ENCODE measurements around the gene SEPTIN2. TPM values are rescaled to one million over a fixed set of nuclear protein-coding genes. Genes with fewer than 3 reads are reported as not detected.

Gene SEPTIN2
- total RNA-seq, 2 donors from 2014 or later = 226 to 271 TPM

GRCh38 chr2:241308267-241308666 is 7.5 kb upstream of the SEPTIN2 start:
- ATAC-seq (no peak), DNase-seq (no peak)
- H3K9me3 ChIP-seq = no peaks in the 10 kb centered on the region
- H3K27me3 ChIP-seq = no peaks in the 10 kb centered on the region
- TF ChIP-seq CTCF (IDR thresholded peaks at IDR 0.05) (no peak), POLR2A (IDR thresholded peaks at IDR 0.05) (no peak)
- H3K27ac ChIP-seq = peak overlapping the region in 1 of 4 donors; percentile 57
- peaks cover 55% of the 10 kb centered on the region for H3K4me1 ChIP-seq
- H3K36me3 ChIP-seq (replicated peaks in 1 of 2; ENCODE audit: insufficient read depth in 1 of 2, low read depth in 2 of 2) = no peaks in the 10 kb centered on the region
- no peak overlapping the region for H3K4me3 ChIP-seq
- intact Hi-C loops (cut with DNase I) = no loop called here
- WGBS, 2 donors = 69 to 78% methylated on average over 5 of the region's 5 CpGs

DNA sequence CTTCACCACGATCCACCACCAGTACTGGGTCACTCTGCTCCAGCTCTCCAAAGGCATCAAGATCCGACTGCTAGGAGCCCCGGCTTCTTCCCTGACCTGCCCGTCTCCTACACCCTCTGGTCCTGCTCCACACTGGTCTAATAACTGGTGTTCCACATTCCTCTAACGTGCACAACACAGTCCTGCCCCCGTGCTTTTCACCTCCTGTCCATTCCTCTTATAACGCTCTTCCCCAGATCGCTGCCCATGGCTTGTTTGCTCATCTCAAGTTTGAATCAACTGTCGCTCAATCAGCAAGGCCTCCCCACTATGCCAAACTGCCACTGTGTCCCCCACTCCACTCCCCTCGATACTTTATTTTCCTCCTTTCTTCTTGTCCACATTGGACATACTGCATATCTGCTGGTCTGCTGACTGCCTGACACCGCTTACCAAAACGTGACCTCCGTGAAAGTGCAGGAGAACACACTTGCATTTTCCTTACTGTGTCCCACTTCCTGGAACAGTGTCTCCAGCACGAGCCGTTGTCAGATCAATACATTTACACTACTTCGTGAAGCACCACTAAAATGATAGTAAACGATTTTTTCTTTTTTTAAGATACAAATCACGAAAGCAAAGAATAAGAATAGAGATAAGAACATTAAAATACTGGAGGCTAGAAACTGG is 6.8 kb upstream of the SEPTIN2 start:
- TF ChIP-seq POLR2A (IDR thresholded peaks at IDR 0.05) (no peak), CTCF (IDR thresholded peaks at IDR 0.05) (no peak)
- H3K4me3 ChIP-seq = no peak overlapping the region
- H3K9me3 ChIP-seq = no peaks in the 10 kb centered on the region
- H3K27me3 ChIP-seq = no peaks in the 10 kb centered on the region
- H3K36me3 ChIP-seq (replicated peaks in 1 of 2; ENCODE audit: insufficient read depth in 1 of 2, low read depth in 2 of 2) = no peaks in the 10 kb centered on the region
- DNase-seq (no peak), ATAC-seq (no peak)
- H3K27ac ChIP-seq = peak overlapping the region; percentile 8 to 72 (median 34)
- WGBS, 2 donors = 37 to 38% methylated on average over 18 of the region's 18 CpGs
- peaks cover 55% of the 10 kb centered on the region for H3K4me1 ChIP-seq
- intact Hi-C loops (cut with DNase I) = no loop called here

GRCh38 chr2:241309684-241310117 is 6.0 kb upstream of the SEPTIN2 start:
- peak in 1 of 4 donors; percentile 27 for DNase-seq
- Histone ChIP-seq H3K4me1 (peaks cover 56% of the 10 kb centered on the region), H3K36me3 (replicated peaks in 1 of 2; ENCODE audit: insufficient read depth in 1 of 2, low read depth in 2 of 2) (no peaks in the 10 kb centered on the region), H3K9me3 (no peaks in the 10 kb centered on the region), H3K4me3 (no peak overlapping the region), H3K27me3 (no peaks in the 10 kb centered on the region), H3K27ac (peak overlapping the region in 3 of 4 donors; percentile 8 to 72 (median 57))
- no peak for TF ChIP-seq CTCF (IDR thresholded peaks at IDR 0.05)
- TF ChIP-seq POLR2A (IDR thresholded peaks at IDR 0.05) = no peak
- intact Hi-C loops (cut with DNase I) = no loop called here
- no peak for ATAC-seq
- 36 to 64% methylated on average over 2 of the region's 2 CpGs for WGBS, 2 donors

- Histone ChIP-seq H3K36me3 (replicated peaks in 1 of 2; ENCODE audit: insufficient read depth in 1 of 2, low read depth in 2 of 2) (no peaks in the 10 kb centered on the region), H3K27me3 (no peaks in the 10 kb centered on the region), H3K27ac (no peak overlapping the region), H3K4me3 (no peak overlapping the region), H3K9me3 (no peaks in the 10 kb centered on the region), H3K4me1 (peaks cover 56% of the 10 kb centered on the region)
- ATAC-seq (no peak), DNase-seq (no peak)
- intact Hi-C loops (cut with DNase I) = no loop called here
- 89 to 93% methylated on average over 13 of the region's 13 CpGs for WGBS, 2 donors
- TF ChIP-seq POLR2A (IDR thresholded peaks at IDR 0.05) = no peak
These were observed 4.7 kb upstream of the SEPTIN2 start for GRCh38 chr2:241310917-241311566.

- DNase-seq (no peak), ATAC-seq (no peak)
- Histone ChIP-seq H3K36me3 (replicated peaks in 1 of 2; ENCODE audit: insufficient read depth in 1 of 2, low read depth in 2 of 2) (no peaks in the 10 kb centered on the region), H3K4me3 (no peak overlapping the region), H3K27me3 (no peaks in the 10 kb centered on the region), H3K4me1 (peaks cover 54% of the 10 kb centered on the region), H3K9me3 (no peaks in the 10 kb centered on the region), H3K27ac (no peak overlapping the region)
- intact Hi-C loops (cut with DNase I) = no loop called here
- 68 to 78% methylated on average over 4 of the region's 4 CpGs for WGBS, 2 donors
- TF ChIP-seq CTCF (IDR thresholded peaks at IDR 0.05) (no peak), POLR2A (IDR thresholded peaks at IDR 0.05) (no peak)
These were observed 3.6 kb upstream of the SEPTIN2 start for GRCh38 chr2:241312082-241312481.
